Measurements from ENCODE around the gene CYP39A1. TPM values are rescaled to one million over a fixed set of nuclear protein-coding genes. Genes with fewer than 3 reads are reported as not detected.

The CYP39A1 gene
- total and polyA plus RNA-seq, 3 donors from 2014 or later: 6.5 to 14.1 (median 13.5) TPM

GRCh38 chr6:46689657-46690056, 37.0 kb upstream of the CYP39A1 start:
- DNase-seq: no peak
- WGBS, 2 donors: 51 to 72% methylated on average over 3 of the region's 3 CpGs
- Histone ChIP-seq H3K9me3 (no peaks in the 10 kb centered on the region), H3K4me1 (no peaks in the 10 kb centered on the region), H3K27ac (no peak overlapping the region), H3K27me3 (no peaks in the 10 kb centered on the region), H3K36me3 (ENCODE audit: low read depth, missing control alignments) (no peaks in the 10 kb centered on the region), H3K4me3 (peak overlapping the region in 1 of 2 donors; percentile 63)
- TF ChIP-seq, protein P1, sequence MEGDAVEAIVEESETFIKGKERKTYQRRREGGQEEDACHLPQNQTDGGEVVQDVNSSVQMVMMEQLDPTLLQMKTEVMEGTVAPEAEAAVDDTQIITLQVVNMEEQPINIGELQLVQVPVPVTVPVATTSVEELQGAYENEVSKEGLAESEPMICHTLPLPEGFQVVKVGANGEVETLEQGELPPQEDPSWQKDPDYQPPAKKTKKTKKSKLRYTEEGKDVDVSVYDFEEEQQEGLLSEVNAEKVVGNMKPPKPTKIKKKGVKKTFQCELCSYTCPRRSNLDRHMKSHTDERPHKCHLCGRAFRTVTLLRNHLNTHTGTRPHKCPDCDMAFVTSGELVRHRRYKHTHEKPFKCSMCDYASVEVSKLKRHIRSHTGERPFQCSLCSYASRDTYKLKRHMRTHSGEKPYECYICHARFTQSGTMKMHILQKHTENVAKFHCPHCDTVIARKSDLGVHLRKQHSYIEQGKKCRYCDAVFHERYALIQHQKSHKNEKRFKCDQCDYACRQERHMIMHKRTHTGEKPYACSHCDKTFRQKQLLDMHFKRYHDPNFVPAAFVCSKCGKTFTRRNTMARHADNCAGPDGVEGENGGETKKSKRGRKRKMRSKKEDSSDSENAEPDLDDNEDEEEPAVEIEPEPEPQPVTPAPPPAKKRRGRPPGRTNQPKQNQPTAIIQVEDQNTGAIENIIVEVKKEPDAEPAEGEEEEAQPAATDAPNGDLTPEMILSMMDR (IDR thresholded peaks at IDR 0.05): no peak
- no peak for TF ChIP-seq POLR2A (IDR thresholded peaks at IDR 0.05)
- intact Hi-C loops (cut with DNase I; ENCODE audit: low total_unique reads): no loop called here

- WGBS, 2 donors: 45 to 82% methylated on average over 9 to 13 of the region's 13 CpGs
- no peak for DNase-seq
- H3K27me3 ChIP-seq: no peaks in the 10 kb centered on the region
- intact Hi-C loops (cut with DNase I; ENCODE audit: low total_unique reads): no loop called here
- peak overlapping the region; percentile 57 to 63 for H3K4me3 ChIP-seq
- TF ChIP-seq POLR2A (IDR thresholded peaks at IDR 0.05): no peak
- TF ChIP-seq, protein P1 (IDR thresholded peaks at IDR 0.05): no peak
- no peak overlapping the region for H3K27ac ChIP-seq
- no peaks in the 10 kb centered on the region for H3K9me3 ChIP-seq
- H3K36me3 ChIP-seq (ENCODE audit: low read depth, missing control alignments): no peaks in the 10 kb centered on the region
- H3K4me1 ChIP-seq: no peaks in the 10 kb centered on the region
Measured at GRCh38 chr6:46688966-46689335, 36.3 kb upstream of the CYP39A1 start.

DNA sequence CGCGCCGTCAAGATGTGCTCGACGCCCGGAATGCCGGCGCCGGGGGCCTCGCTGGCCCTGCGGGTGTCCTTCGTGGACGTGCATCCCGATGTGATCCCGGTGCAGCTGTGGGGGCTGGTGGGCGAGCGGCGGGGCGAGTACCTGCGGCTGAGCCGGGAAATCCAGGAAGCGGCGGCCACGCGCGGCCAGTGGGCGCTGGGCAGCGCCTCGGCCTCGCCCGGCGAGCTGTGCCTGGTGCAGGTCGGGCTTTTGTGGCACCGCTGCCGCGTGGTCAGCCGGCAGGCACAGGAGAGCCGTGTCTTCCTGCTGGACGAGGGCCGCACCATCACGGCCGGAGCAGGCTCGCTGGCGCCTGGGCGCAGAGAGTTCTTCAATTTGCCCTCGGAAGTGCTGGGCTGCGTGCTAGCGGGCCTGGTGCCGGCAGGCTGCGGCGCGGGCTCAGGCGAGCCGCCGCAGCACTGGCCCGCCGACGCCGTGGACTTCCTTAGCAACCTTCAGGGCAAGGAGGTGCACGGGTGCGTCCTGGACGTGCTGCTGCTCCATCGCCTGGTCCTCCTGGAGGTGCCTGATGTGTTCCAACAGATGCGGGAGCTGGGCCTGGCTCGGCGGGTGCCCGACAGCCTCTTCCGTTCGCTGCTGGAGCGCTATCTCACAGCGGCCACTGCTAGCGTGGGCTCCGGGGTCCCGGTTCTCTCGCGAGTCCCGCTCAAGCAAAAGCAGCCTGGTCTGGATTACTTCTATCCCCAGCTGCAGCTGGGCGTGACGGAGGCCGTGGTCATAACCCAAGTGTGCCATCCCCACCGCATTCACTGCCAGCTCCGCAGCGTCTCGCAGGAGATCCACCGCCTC, 35.7 kb upstream of the CYP39A1 start:
- no peaks in the 10 kb centered on the region for H3K36me3 ChIP-seq (ENCODE audit: low read depth, missing control alignments)
- H3K9me3 ChIP-seq: no peaks in the 10 kb centered on the region
- no peak for TF ChIP-seq POLR2A (IDR thresholded peaks at IDR 0.05)
- TF ChIP-seq, protein P1 (IDR thresholded peaks at IDR 0.05): no peak
- peak; percentile 22 for DNase-seq
- no peaks in the 10 kb centered on the region for H3K27me3 ChIP-seq
- intact Hi-C loops (cut with DNase I; ENCODE audit: low total_unique reads): no loop called here
- no peaks in the 10 kb centered on the region for H3K4me1 ChIP-seq
- WGBS, 2 donors: 63 to 81% methylated on average over 25 to 76 of the region's 85 CpGs
- H3K27ac ChIP-seq: peak overlapping the region in 1 of 2 donors; percentile 76
- peak overlapping the region; percentile 57 to 63 for H3K4me3 ChIP-seq

DNA sequence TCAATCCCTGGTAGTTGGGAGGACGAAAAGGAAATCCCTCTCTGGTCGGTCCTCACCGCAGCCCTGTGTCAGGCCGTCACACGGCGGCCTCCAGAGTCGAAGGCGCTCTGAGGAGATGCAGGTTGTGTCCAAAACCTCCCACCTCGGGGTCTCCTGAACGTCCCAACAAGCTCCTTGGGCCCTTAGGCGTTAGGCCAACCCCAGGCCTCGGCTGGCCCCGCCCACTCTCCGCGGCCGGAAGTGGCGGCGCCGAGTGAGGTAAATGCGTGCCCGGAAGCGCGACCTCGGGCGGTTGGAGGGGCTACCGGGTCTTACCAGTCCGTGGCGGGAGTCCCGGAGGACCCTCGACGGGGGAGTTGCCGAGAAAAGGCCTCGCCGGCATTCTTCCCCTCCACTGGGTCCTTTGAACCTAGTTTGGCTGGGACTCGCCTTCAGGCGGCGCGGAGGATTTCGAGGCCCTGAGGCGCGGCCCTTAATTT, 35.0 kb upstream of the CYP39A1 start, which contains the start of gene TDRD6:
TSS of gene TDRD6 (plus strand) at position 267 of the 479 bp plus-strand sequence. CDS start 244 bp downstream, outside the sequence.
- Histone ChIP-seq H3K4me3 (peak within 1 kb of the TSS; percentile 57 to 63), H3K9me3 (no peaks in the 10 kb centered on the region), H3K27me3 (no peaks in the 10 kb centered on the region), H3K27ac (peak within 1 kb of the TSS; percentile 41 to 76), H3K4me1 (no peaks in the 10 kb centered on the region), H3K36me3 (ENCODE audit: low read depth, missing control alignments) (no peaks in the 10 kb centered on the region)
- intact Hi-C loops (cut with DNase I; ENCODE audit: low total_unique reads): no loop called here
- 78 to 80% methylated on average over 26 to 41 of the region's 41 CpGs for WGBS, 2 donors
- peak; percentile 73 for DNase-seq
- TF ChIP-seq, protein P1 (IDR thresholded peaks at IDR 0.05): no peak
- no peak for TF ChIP-seq POLR2A (IDR thresholded peaks at IDR 0.05)
